DND-41 (cell line): ENCODE results near the gene MRO.

ENCODE experiments used
- ATAC-seq: fragments of 200-7000 bp; cut with Tn5 transposase; 3 replicates; pipeline ENCODE4 v1.9.1; 2021; ENCODE audit warnings: low read depth; ENCODE audit not compliant: insufficient read depth
- DNase-seq: peaks from one replicate; pipeline ENCODE4 v3.0.0-alpha.2; 2020
- H2AFZ ChIP-seq: 2 replicates; pipeline ENCODE4 v1.6.0; 2012; ENCODE audit warnings: low read depth, low read length
- H3K27ac ChIP-seq: 2 replicates; pipeline ENCODE4 v1.5.1; 2012; ENCODE audit warnings: low read length, inconsistent platforms
- H3K27me3 ChIP-seq: fragments of 200-600 bp; sonication (generic); 2 replicates; pipeline ENCODE4 v1.6.0; 2012; ENCODE audit warnings: low read length, mild to moderate bottlenecking, inconsistent platforms; ENCODE audit not compliant: insufficient read depth, poor library complexity
- H3K36me3 ChIP-seq: 2 replicates; pipeline ENCODE4 v1.5.1; 2012; ENCODE audit warnings: low read length, inconsistent platforms; ENCODE audit not compliant: insufficient read depth
- H3K4me1 ChIP-seq: 2 replicates; pipeline ENCODE4 v1.5.1; 2012; ENCODE audit warnings: mild to moderate bottlenecking, low read length; ENCODE audit not compliant: insufficient read depth
- H3K4me2 ChIP-seq: 2 replicates; pipeline ENCODE4 v1.6.0; 2012; ENCODE audit warnings: mild to moderate bottlenecking, moderate library complexity, low read length, inconsistent platforms; ENCODE audit not compliant: insufficient read depth
- H3K4me3 ChIP-seq, 2 experiments: fragments of 200-600 bp in 1 of 2; shearing (Covaris generic) in 1 of 2; 2 replicates each; pipeline ENCODE4 v1.5.1; 2012 to 2016; ENCODE audit warnings: inconsistent platforms in 2 of 2, low read length in 2 of 2, mild to moderate bottlenecking in 2 of 2, low read depth in 1 of 2, moderate library complexity in 1 of 2
- H3K79me2 ChIP-seq: 2 replicates; pipeline ENCODE4 v1.6.0; 2012; ENCODE audit warnings: low read length, inconsistent platforms; ENCODE audit not compliant: insufficient read depth
- H3K9ac ChIP-seq: 2 replicates; pipeline ENCODE4 v1.6.0; 2012; ENCODE audit warnings: low read depth, mild to moderate bottlenecking, inconsistent platforms, low read length, moderate library complexity
- H3K9me3 ChIP-seq: 2 replicates; pipeline ENCODE4 v1.5.1; 2012; ENCODE audit warnings: low read length, moderate library complexity, mild to moderate bottlenecking, inconsistent platforms; ENCODE audit not compliant: insufficient read depth, severe bottlenecking
- H4K20me1 ChIP-seq: 2 replicates; pipeline ENCODE4 v1.6.0; 2012; ENCODE audit warnings: low read length; ENCODE audit not compliant: insufficient read depth
- CTCF ChIP-seq: IDR thresholded peaks from 2 replicates; pipeline ENCODE4 v1.5.1; 2012; ENCODE audit warnings: borderline replicate concordance, low read length, moderate library complexity, mild to moderate bottlenecking; ENCODE audit not compliant: poor library complexity, severe bottlenecking; ENCODE audit errors: extremely low read depth
- EZH2 ChIP-seq: IDR thresholded peaks from 3 replicates; pipeline ENCODE4 v1.6.1; 2012; ENCODE audit warnings: borderline replicate concordance, low read depth, mild to moderate bottlenecking, moderate library complexity, low read length, inconsistent platforms; ENCODE audit not compliant: severe bottlenecking

MRO gene

GRCh38 chr18:50748243-50749229 lies 71.3 kb downstream of the MRO start:
- DNase-seq: no peak
- H3K27me3 ChIP-seq: peaks cover 28% of the 10 kb centered on the region

GRCh38 chr18:50747849-50748242 lies 72.0 kb downstream of the MRO start:
- ATAC-seq (no peak), DNase-seq (no peak)
- no peak overlapping the region for H2AFZ ChIP-seq
- H3K79me2 ChIP-seq: no peaks in the 10 kb centered on the region
- no peaks in the 10 kb centered on the region for H3K4me1 ChIP-seq
- no peaks in the 10 kb centered on the region for H3K9me3 ChIP-seq
- no peak overlapping the region for H3K9ac ChIP-seq
- TF ChIP-seq EZH2: no peak
- no peak for TF ChIP-seq CTCF
- H3K4me3 ChIP-seq: no peak overlapping the region
- no peaks in the 10 kb centered on the region for H3K36me3 ChIP-seq
- H3K4me2 ChIP-seq: no peak overlapping the region
- H3K27ac ChIP-seq: no peak overlapping the region
- no peaks in the 10 kb centered on the region for H4K20me1 ChIP-seq
- peaks cover 29% of the 10 kb centered on the region for H3K27me3 ChIP-seq

More at GRCh38 chr18:50748243-50749229, 71.3 kb downstream of the MRO start:
- no peak overlapping the region for H3K27ac ChIP-seq
- no peaks in the 10 kb centered on the region for H3K36me3 ChIP-seq
- no peak overlapping the region for H3K9ac ChIP-seq
- no peaks in the 10 kb centered on the region for H3K4me1 ChIP-seq
- no peak for ATAC-seq
- no peak overlapping the region for H2AFZ ChIP-seq
- no peak overlapping the region for H3K4me2 ChIP-seq
- no peak for TF ChIP-seq CTCF
- no peak for TF ChIP-seq EZH2
- H4K20me1 ChIP-seq: no peaks in the 10 kb centered on the region
- H3K9me3 ChIP-seq: no peaks in the 10 kb centered on the region
- no peak overlapping the region for H3K4me3 ChIP-seq
- no peaks in the 10 kb centered on the region for H3K79me2 ChIP-seq

GRCh38 chr18:50745945-50746344 lies 73.9 kb downstream of the MRO start:
- Histone ChIP-seq H3K36me3 (no peaks in the 10 kb centered on the region), H4K20me1 (no peaks in the 10 kb centered on the region), H3K4me1 (no peaks in the 10 kb centered on the region), H3K9ac (no peak overlapping the region), H3K27ac (no peak overlapping the region), H3K4me2 (no peak overlapping the region), H3K4me3 (no peak overlapping the region), H3K79me2 (no peaks in the 10 kb centered on the region), H3K9me3 (no peaks in the 10 kb centered on the region), H3K27me3 (peaks cover 26% of the 10 kb centered on the region), H2AFZ (no peak overlapping the region)
- no peak for ATAC-seq
- DNase-seq: no peak
- TF ChIP-seq CTCF: no peak
